SK-N-SH (cell line): ENCODE results near the gene MALT1. TPM values are rescaled to one million over a fixed set of nuclear protein-coding genes. Genes with fewer than 3 reads are reported as not detected.

ENCODE experiments used
- CTCF ChIA-PET: fragments of 300-600, 350-600 bp; formaldehyde crosslinking; extraction: SDS; loops from one replicate; lab custom pipeline; 2021; lab: Yijun Ruan, JAX
- POLR2A ChIA-PET: fragments of 350-600 bp; sonication (Branson Sonifier 250); formaldehyde crosslinking; extraction: SDS; loops from one replicate; lab custom pipeline; 2020; ENCODE audit warnings: antibody characterized with exemption, inconsistent platforms; lab: Yijun Ruan, JAX
- DNase-seq: peaks from one replicate; pipeline ENCODE4 v3.0.0; 2012
- H2AFZ ChIP-seq: fragments of 200-600 bp; sonication (generic); 2 replicates; pipeline ENCODE4 v1.8.1; 2016; ENCODE audit warnings: antibody characterized with exemption, mild to moderate bottlenecking, low read depth
- H3F3A ChIP-seq: fragments of 200-600 bp; sonication (generic); replicated peaks from 2 replicates; pipeline ENCODE3; 2016; ENCODE audit warnings: antibody characterized with exemption, mild to moderate bottlenecking; ENCODE audit not compliant: insufficient read depth
- H3K27ac ChIP-seq, 2 experiments: fragments of 200-500 bp in 1 of 2; fragments of 200-600 bp in 1 of 2; sonication (Bioruptor generic) in 1 of 2; sonication (generic), shearing (Covaris generic) in 1 of 2; 2 replicates each; pipeline versions ENCODE4 v1.5.1 to v1.6.1; 2014 to 2016; ENCODE audit warnings: low read depth in 2 of 2, inconsistent platforms in 1 of 2, low read length in 1 of 2, mild to moderate bottlenecking in 1 of 2, mixed read lengths in 1 of 2
- H3K27me3 ChIP-seq: fragments of 200-600 bp; sonication (generic), shearing (Covaris generic); 2 replicates; pipeline ENCODE4 v1.6.1; 2016; ENCODE audit warnings: mixed run types; ENCODE audit not compliant: insufficient read depth
- H3K36me3 ChIP-seq, 2 experiments: fragments of 200-500 bp in 1 of 2; fragments of 200-600 bp in 1 of 2; sonication (Bioruptor generic) in 1 of 2; sonication (generic) in 1 of 2; replicated peaks in 1 of 2; 2 replicates each; pipeline versions ENCODE3 to v1.5.1; 2014 to 2016; ENCODE audit warnings: low read length in 1 of 2, mild to moderate bottlenecking in 1 of 2; ENCODE audit not compliant: insufficient read depth in 2 of 2, control insufficient read depth in 1 of 2
- H3K4me1 ChIP-seq, 2 experiments: fragments of 200-500 bp in 1 of 2; fragments of 200-600 bp in 1 of 2; sonication (Bioruptor generic) in 1 of 2; sonication (generic), shearing (Covaris generic) in 1 of 2; 2 replicates each; pipeline versions ENCODE4 v1.5.1 to v1.6.1; 2014 to 2016; ENCODE audit warnings: low read depth in 1 of 2, low read length in 1 of 2, mixed run types in 1 of 2; ENCODE audit not compliant: insufficient read depth in 2 of 2, control insufficient read depth in 1 of 2
- H3K4me2 ChIP-seq: fragments of 200-600 bp; sonication (generic), shearing (Covaris generic); 2 replicates; pipeline ENCODE4 v1.6.1; 2017; ENCODE audit warnings: mixed run types
- H3K4me3 ChIP-seq, 2 experiments: fragments of 200-500 bp in 1 of 2; fragments of 200-600 bp in 1 of 2; sonication (Bioruptor generic) in 1 of 2; sonication (generic), shearing (Covaris generic) in 1 of 2; 2 replicates each; pipeline versions ENCODE4 v1.5.1 to v1.8.1; 2014 to 2016; ENCODE audit warnings: low read depth in 2 of 2, inconsistent platforms in 1 of 2, low read length in 1 of 2, mild to moderate bottlenecking in 1 of 2, mixed read lengths in 1 of 2, moderate library complexity in 1 of 2
- H3K79me2 ChIP-seq: fragments of 200-600 bp; sonication (generic); 2 replicates; pipeline ENCODE4 v1.8.1; 2017; ENCODE audit warnings: mild to moderate bottlenecking; ENCODE audit not compliant: insufficient read depth
- H3K9ac ChIP-seq: fragments of 200-600 bp; sonication (generic); 2 replicates; pipeline ENCODE4 v1.6.1; 2017; ENCODE audit warnings: mixed run types
- H3K9me2 ChIP-seq: fragments of 200-600 bp; sonication (generic); 2 replicates; pipeline ENCODE4 v1.6.1; 2017; ENCODE audit warnings: mixed run types
- H3K9me3 ChIP-seq: fragments of 200-600 bp; sonication (generic); 2 replicates; pipeline ENCODE4 v1.6.1; 2017; ENCODE audit warnings: mixed run types, mild to moderate bottlenecking, moderate library complexity
- H4K20me1 ChIP-seq: fragments of 200-600 bp; sonication (generic); 2 replicates; pipeline ENCODE4 v1.6.1; 2017; ENCODE audit warnings: mild to moderate bottlenecking, mixed run types; ENCODE audit not compliant: insufficient read depth
- CTCF ChIP-seq: fragments of 200-600 bp; sonication (generic); IDR thresholded peaks from 2 replicates; pipeline ENCODE4 v1.6.1; 2017; ENCODE audit warnings: antibody characterized with exemption, mild to moderate bottlenecking, moderate library complexity
- FOSL2 ChIP-seq: IDR thresholded peaks from 2 replicates; pipeline ENCODE4 v1.4.0; 2012; ENCODE audit warnings: low read depth, mild to moderate bottlenecking, moderate library complexity, borderline replicate concordance
- FOXJ3 ChIP-seq: sonication (generic); formaldehyde crosslinking; IDR thresholded peaks from 2 replicates; pipeline ENCODE4 v1.5.1; 2020; ENCODE audit warnings: mild to moderate bottlenecking, missing genetic modification reagents
- MEF2A ChIP-seq: IDR thresholded peaks from 2 replicates; pipeline ENCODE4 v1.4.0; 2012; ENCODE audit warnings: low read depth, borderline replicate concordance
- MXI1 ChIP-seq: IDR thresholded peaks from 2 replicates; pipeline ENCODE4 v1.6.1; 2012; ENCODE audit warnings: mild to moderate bottlenecking, low read depth, low read length, improper control_type of control experiment
- NFIC ChIP-seq: IDR thresholded peaks from 2 replicates; pipeline ENCODE4 v1.4.0; 2012; ENCODE audit warnings: borderline replicate concordance
- NRF1 ChIP-seq: IDR thresholded peaks from 2 replicates; pipeline ENCODE4 v1.6.1; 2012; ENCODE audit warnings: low read depth, mild to moderate bottlenecking, low read length
- PBX3 ChIP-seq: IDR thresholded peaks from 2 replicates; pipeline ENCODE4; 2012
- RAD21 ChIP-seq: IDR thresholded peaks from 2 replicates; pipeline ENCODE4 v1.6.1; 2012; ENCODE audit warnings: mild to moderate bottlenecking, low read length
- RCOR1 ChIP-seq: fragments of 150-350 bp; IDR thresholded peaks from 2 replicates; pipeline ENCODE4 v1.6.1; 2017; ENCODE audit warnings: antibody characterized with exemption, low read length
- REST ChIP-seq: IDR thresholded peaks from 2 replicates; pipeline ENCODE4 v1.6.1; 2012; ENCODE audit warnings: mild to moderate bottlenecking, low read depth, low read length, moderate library complexity
- RXRA ChIP-seq: IDR thresholded peaks from 2 replicates; pipeline ENCODE4 v1.4.0; 2012; ENCODE audit warnings: low read depth, mild to moderate bottlenecking, borderline replicate concordance
- TAF1 ChIP-seq: IDR thresholded peaks from 2 replicates; pipeline ENCODE4 v1.6.1; 2012; ENCODE audit warnings: low read depth, mild to moderate bottlenecking, low read length, moderate library complexity, borderline replicate concordance
- TCF12 ChIP-seq: IDR thresholded peaks from 2 replicates; pipeline ENCODE4 v1.4.0; 2012
- USF1 ChIP-seq: IDR thresholded peaks from 2 replicates; pipeline ENCODE4 v1.4.0; 2012; ENCODE audit warnings: low read depth, borderline replicate concordance
- USF2 ChIP-seq: fragments of 150-350 bp; IDR thresholded peaks from 2 replicates; pipeline ENCODE4 v1.6.1; 2017; ENCODE audit warnings: antibody characterized with exemption, low read length, low read depth, borderline replicate concordance
- YY1 ChIP-seq: IDR thresholded peaks from 2 replicates; pipeline ENCODE4 v1.4.0; 2012; ENCODE audit warnings: low read depth, mild to moderate bottlenecking
- WGBS: methylation state at CpG from one replicate; pipeline ENCODE4 v1.1.6; 2017; ENCODE audit warnings: low lambda C conversion rate; 5-methylcytosine and 5-hydroxymethylcytosine counted together
- polyA plus RNA-seq, 3 experiments: library from polyadenylated mRNA; depleted of rRNA; stranded (reverse); fragments of >200 nt; gene quantifications; 2 replicates each; pipeline ENCODE4 v1.2.3, GENCODE V29; 2012
- TF ChIP-seq, protein P1 (sequence below): IDR thresholded peaks from 2 replicates; pipeline ENCODE4 v1.4.0; 2012; ENCODE audit warnings: low read depth

The MALT1 gene
- polyA plus RNA-seq, 1 of the 3 experiments (the other 2 are of a cell fraction): 6.6 TPM

GRCh38 chr18:58754544-58755068 is 83.3 kb downstream of the MALT1 start:
- Histone ChIP-seq H3K9ac (no peak overlapping the region), H3K36me3 (peaks cover 9 to 11% of the 10 kb centered on the region in 2 experiments), H3K4me3 (no peak overlapping the region), H3K27me3 (no peaks in the 10 kb centered on the region), H2AFZ (no peak overlapping the region), H3K9me2 (no peaks in the 10 kb centered on the region), H3K9me3 (peaks cover 7% of the 10 kb centered on the region; the same call in 1 of the 2 replicates), H4K20me1 (no peaks in the 10 kb centered on the region), H3F3A (no peaks in the 10 kb centered on the region), H3K4me1 (no peaks in the 10 kb centered on the region; a peak in 1 of 4 replicates), H3K79me2 (no peaks in the 10 kb centered on the region), H3K27ac (no peak overlapping the region), H3K4me2 (no peak overlapping the region)
- WGBS: 95% methylated on average over 10 of the region's 10 CpGs
- TF ChIP-seq CTCF: no peak
- TF ChIP-seq USF1: no peak
- TF ChIP-seq, protein P1, sequence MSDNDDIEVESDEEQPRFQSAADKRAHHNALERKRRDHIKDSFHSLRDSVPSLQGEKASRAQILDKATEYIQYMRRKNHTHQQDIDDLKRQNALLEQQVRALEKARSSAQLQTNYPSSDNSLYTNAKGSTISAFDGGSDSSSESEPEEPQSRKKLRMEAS: no peak
- no peak for TF ChIP-seq MXI1
- TF ChIP-seq REST: no peak
- no peak for TF ChIP-seq FOSL2
- TF ChIP-seq USF2: no peak
- TF ChIP-seq NFIC: no peak
- TF ChIP-seq YY1: no peak
- TF ChIP-seq TCF12: no peak
- TF ChIP-seq RXRA: no peak
- no peak for TF ChIP-seq NRF1
- TF ChIP-seq MEF2A: no peak
- no peak for TF ChIP-seq RAD21
- no peak for TF ChIP-seq PBX3
- TF ChIP-seq FOXJ3 (CRISPR knock-in tag): no peak
- TF ChIP-seq TAF1: no peak
- no peak for TF ChIP-seq RCOR1
- ChIA-PET POLR2A (no interaction called here), CTCF (interaction anchor here (1.8 to 6.6 kb wide), 4 partner anchors 9 to 316 kb away, joined by 6 to 59 read pairs (median 17); no protein-coding TSS in a partner anchor)
- DNase-seq: no peak
